Progenitor cell of endocrine pancreas (in vitro differentiated cells): ENCODE results near the gene ASAP2. TPM values are rescaled to one million over a fixed set of nuclear protein-coding genes. Genes with fewer than 3 reads are reported as not detected.

ENCODE experiments used
- DNase-seq: peaks from one replicate; pipeline ENCODE4 v3.0.0; 2021; ENCODE audit warnings: low spot score; ENCODE audit not compliant: unreplicated experiment
- H3K27ac Mint-ChIP-seq: 2 replicates; pipeline ENCODE4 v1.8.0; 2021; ENCODE audit warnings: mild to moderate bottlenecking, moderate library complexity, mixed read lengths
- H3K27me3 Mint-ChIP-seq: 2 replicates; pipeline ENCODE4 v1.8.0; 2021; ENCODE audit warnings: mixed read lengths
- H3K36me3 Mint-ChIP-seq: 2 replicates; pipeline ENCODE4 v1.8.0; 2022; ENCODE audit warnings: mixed read lengths; ENCODE audit not compliant: insufficient read depth
- H3K4me1 Mint-ChIP-seq: 2 replicates; pipeline ENCODE4 v1.8.0; 2021; ENCODE audit warnings: low read depth, mixed read lengths
- H3K4me3 Mint-ChIP-seq: 2 replicates; pipeline ENCODE4 v1.8.0; 2021; ENCODE audit warnings: low read depth, mild to moderate bottlenecking, moderate library complexity, mixed read lengths
- H3K9me3 Mint-ChIP-seq: 2 replicates; pipeline ENCODE4 v1.8.0; 2021; ENCODE audit warnings: low read depth, mixed read lengths
- total RNA-seq: library from RNA; stranded (reverse); gene quantifications from 2 replicates; pipeline ENCODE4 v1.2.1, GENCODE V29; 2021
- TF ChIP-seq, protein P1 (sequence below): fragments of 200-600 bp; sonication (generic); IDR thresholded peaks from one replicate; pipeline ENCODE4 v1.5.0; 2021; ENCODE audit warnings: antibody characterized with exemption, mild to moderate bottlenecking; ENCODE audit not compliant: unreplicated experiment

The ASAP2 gene
- total RNA-seq, 1 donor from 2014 or later = 65.4 TPM

DNA sequence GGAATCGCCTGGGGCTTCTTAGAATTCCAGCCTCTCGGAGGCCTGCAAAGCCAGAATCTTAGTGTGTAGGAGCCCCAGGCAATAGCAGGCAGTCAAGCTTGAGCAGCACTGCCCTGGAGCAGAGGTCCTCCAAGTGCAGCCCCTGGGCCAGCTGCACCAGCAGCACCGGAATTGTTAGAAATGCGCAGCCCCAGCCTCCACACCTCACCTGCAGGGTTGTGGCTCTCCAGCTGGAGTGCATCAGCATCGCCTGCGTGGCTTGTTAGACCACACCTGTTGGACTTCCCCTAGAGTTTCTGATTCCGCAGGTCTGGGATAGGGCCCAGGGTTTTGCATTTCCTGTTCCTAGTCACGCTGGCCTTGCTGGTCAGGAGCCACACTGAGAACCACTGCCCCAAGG lies 100.3 kb downstream of the ASAP2 start:
- peaks cover 17% of the 10 kb centered on the region for H3K4me1 Mint-ChIP-seq
- H3K36me3 Mint-ChIP-seq = no peaks in the 10 kb centered on the region
- H3K4me3 Mint-ChIP-seq = no peak overlapping the region
- H3K27me3 Mint-ChIP-seq = no peaks in the 10 kb centered on the region
- no peaks in the 10 kb centered on the region for H3K9me3 Mint-ChIP-seq
- TF ChIP-seq, protein P1, sequence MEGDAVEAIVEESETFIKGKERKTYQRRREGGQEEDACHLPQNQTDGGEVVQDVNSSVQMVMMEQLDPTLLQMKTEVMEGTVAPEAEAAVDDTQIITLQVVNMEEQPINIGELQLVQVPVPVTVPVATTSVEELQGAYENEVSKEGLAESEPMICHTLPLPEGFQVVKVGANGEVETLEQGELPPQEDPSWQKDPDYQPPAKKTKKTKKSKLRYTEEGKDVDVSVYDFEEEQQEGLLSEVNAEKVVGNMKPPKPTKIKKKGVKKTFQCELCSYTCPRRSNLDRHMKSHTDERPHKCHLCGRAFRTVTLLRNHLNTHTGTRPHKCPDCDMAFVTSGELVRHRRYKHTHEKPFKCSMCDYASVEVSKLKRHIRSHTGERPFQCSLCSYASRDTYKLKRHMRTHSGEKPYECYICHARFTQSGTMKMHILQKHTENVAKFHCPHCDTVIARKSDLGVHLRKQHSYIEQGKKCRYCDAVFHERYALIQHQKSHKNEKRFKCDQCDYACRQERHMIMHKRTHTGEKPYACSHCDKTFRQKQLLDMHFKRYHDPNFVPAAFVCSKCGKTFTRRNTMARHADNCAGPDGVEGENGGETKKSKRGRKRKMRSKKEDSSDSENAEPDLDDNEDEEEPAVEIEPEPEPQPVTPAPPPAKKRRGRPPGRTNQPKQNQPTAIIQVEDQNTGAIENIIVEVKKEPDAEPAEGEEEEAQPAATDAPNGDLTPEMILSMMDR = no peak
- peak overlapping the region; percentile 22 for H3K27ac Mint-ChIP-seq
- DNase-seq = no peak

DNA sequence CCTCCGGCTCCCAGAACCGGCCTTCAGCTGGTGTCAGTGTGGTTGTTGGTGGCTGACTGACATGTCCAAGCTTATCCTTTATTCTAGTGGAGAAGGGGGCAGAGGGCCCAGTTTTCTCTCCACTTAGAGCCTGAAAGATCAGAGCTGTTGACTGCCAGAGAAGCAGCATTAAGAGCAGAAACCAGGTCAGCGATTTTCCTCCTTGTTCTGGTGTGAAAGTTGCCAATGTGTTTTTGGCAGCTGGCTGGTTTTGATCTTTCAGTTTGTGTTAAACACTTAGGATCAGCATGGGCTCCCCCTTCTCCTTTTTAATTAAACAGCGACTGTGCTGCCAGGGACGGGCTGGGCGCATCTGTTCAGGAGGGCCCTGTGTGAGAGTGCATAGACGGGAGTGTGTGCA lies 100.9 kb downstream of the ASAP2 start:
- peaks cover 17% of the 10 kb centered on the region for H3K4me1 Mint-ChIP-seq
- H3K9me3 Mint-ChIP-seq = no peaks in the 10 kb centered on the region
- no peaks in the 10 kb centered on the region for H3K27me3 Mint-ChIP-seq
- no peak for DNase-seq
- no peaks in the 10 kb centered on the region for H3K36me3 Mint-ChIP-seq
- no peak overlapping the region for H3K4me3 Mint-ChIP-seq
- TF ChIP-seq, protein P1 = no peak
- H3K27ac Mint-ChIP-seq = peak overlapping the region; percentile 63

DNA sequence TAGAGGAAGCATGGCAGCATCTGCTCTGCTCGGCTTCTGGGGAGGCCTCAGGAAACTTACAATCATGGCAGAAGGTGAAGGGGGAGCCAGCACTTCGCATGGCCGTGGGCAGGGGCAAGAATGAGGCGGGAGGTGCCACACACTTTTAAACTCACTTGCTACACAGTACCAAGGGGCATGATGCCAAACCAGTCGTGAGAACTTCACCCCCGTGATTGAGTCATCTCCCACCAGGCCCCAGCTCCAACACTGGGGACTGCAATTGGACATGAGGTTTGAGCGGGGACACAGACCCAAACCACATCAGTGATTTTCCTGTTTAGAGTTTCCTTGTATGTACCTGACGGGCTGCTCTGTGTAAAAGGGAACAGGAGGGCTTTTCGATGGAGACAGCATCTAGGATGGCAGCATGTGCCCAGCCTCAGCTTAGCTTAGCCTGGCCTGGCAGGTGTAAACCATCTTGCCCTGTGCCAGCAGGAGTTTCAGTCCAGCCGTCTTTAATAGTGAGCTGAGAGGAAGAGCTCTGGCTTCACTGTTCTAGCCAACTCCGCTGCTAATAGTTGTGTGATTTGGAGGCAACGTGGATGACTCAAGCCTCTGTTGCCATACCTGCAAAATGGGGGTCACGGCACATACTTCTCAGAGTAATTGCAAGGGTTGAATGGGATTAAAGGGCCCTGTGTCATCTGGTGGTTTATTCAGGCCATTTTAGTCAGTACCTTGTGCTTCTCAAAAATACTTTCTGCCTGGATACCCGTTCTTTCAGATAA lies 101.8 kb downstream of the ASAP2 start:
- H3K27ac Mint-ChIP-seq = no peak overlapping the region
- no peak overlapping the region for H3K4me3 Mint-ChIP-seq
- H3K4me1 Mint-ChIP-seq = peaks cover 14% of the 10 kb centered on the region

DNA sequence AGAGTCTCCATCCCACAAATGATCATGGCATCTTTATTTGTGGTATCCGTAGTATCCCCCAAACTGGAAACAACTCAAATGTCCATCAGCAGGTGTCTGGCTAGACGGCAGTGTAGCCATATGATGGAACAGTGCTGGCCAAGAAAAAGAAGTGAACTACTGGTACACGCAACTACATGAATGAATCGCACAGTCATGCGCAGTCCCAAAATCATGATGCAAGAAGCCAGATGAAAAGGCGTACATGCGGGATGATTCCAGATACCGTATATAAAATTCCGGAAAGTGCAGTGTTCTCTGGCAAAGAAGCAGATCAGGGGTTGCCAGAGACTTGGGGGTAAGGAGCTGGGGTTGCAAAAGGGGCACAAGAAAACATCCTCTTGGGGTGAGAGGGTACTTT lies 102.5 kb downstream of the ASAP2 start:
- TF ChIP-seq, protein P1 = no peak
- H3K27me3 Mint-ChIP-seq = no peaks in the 10 kb centered on the region
- H3K36me3 Mint-ChIP-seq = peaks cover 2% of the 10 kb centered on the region
- no peak overlapping the region for H3K27ac Mint-ChIP-seq
- no peak overlapping the region for H3K4me3 Mint-ChIP-seq
- peaks cover 12% of the 10 kb centered on the region for H3K4me1 Mint-ChIP-seq
- no peaks in the 10 kb centered on the region for H3K9me3 Mint-ChIP-seq
- DNase-seq = no peak

More for the DNA sequence above, 101.8 kb downstream of the ASAP2 start:
- no peaks in the 10 kb centered on the region for H3K9me3 Mint-ChIP-seq
- H3K27me3 Mint-ChIP-seq = no peaks in the 10 kb centered on the region
- DNase-seq = no peak
- H3K36me3 Mint-ChIP-seq = peaks cover under 1% of the 10 kb centered on the region
- TF ChIP-seq, protein P1 = no peak

DNA sequence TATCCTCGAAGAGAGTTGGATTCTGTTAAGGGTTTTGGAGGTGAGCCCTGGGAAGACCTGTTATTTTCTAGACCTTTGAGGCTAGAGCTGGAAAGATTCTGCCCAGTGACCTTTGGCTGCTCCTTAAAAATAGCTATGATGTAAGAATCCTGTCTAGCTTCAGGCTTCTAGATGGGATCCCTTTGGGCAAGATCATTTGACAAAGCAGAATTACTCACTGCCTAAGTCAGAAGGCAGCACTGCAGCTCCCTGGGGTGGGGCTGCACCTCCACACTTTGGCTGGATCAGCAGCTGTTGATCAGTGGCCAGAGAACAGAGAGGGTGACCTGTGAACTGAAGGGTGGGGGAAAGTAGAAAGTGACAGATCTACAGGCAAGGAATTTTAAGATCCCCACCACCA lies 103.8 kb downstream of the ASAP2 start:
- H3K27ac Mint-ChIP-seq = no peak overlapping the region
- H3K4me1 Mint-ChIP-seq = peaks cover 16% of the 10 kb centered on the region
- no peak overlapping the region for H3K4me3 Mint-ChIP-seq
- H3K27me3 Mint-ChIP-seq = no peaks in the 10 kb centered on the region
- H3K9me3 Mint-ChIP-seq = no peaks in the 10 kb centered on the region
- TF ChIP-seq, protein P1 = no peak
- H3K36me3 Mint-ChIP-seq = peaks cover 2% of the 10 kb centered on the region
- no peak for DNase-seq
